ENCODE data around the gene CIBAR2.

DNA sequence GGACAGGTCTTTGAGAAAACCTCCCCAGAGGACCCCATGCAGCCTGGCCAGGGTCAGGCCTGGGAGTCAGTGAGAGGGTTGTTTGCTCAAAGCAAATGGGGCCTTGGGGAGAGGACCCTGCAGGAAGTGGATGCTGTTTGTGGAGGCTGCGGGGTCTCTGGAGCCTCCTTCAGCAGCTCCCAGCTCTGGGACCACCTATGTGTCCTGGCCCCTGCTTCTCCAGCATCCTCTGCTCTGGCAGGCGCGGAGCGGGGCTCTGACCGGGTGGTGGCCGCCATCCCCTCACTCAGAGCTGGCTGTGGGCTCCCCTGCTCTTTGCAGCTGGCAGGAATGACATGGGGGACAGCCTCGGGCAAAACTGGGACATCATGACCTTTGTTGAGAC, 29.8 kb upstream of the CIBAR2 start:
- TF ChIP-seq, protein P1, sequence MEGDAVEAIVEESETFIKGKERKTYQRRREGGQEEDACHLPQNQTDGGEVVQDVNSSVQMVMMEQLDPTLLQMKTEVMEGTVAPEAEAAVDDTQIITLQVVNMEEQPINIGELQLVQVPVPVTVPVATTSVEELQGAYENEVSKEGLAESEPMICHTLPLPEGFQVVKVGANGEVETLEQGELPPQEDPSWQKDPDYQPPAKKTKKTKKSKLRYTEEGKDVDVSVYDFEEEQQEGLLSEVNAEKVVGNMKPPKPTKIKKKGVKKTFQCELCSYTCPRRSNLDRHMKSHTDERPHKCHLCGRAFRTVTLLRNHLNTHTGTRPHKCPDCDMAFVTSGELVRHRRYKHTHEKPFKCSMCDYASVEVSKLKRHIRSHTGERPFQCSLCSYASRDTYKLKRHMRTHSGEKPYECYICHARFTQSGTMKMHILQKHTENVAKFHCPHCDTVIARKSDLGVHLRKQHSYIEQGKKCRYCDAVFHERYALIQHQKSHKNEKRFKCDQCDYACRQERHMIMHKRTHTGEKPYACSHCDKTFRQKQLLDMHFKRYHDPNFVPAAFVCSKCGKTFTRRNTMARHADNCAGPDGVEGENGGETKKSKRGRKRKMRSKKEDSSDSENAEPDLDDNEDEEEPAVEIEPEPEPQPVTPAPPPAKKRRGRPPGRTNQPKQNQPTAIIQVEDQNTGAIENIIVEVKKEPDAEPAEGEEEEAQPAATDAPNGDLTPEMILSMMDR (conservative IDR thresholded peaks at IDR 0.05; ENCODE audit: low read depth in 2 of 2), result no peak
- TF ChIP-seq CREB1 (CRISPR knock-in tag; IDR thresholded peaks at IDR 0.05; ENCODE audit: low read depth) (no peak), POLR2AphosphoS5 (IDR thresholded peaks at IDR 0.05; ENCODE audit: low read depth) (no peak), EZH2phosphoT487 (IDR thresholded peaks at IDR 0.05; ENCODE audit: unreplicated experiment) (no peak)
